Dermis blood vessel endothelial cell (primary cell): ENCODE measurements around the gene CCNF. TPM values are rescaled to one million over a fixed set of nuclear protein-coding genes. Genes with fewer than 3 reads are reported as not detected.
A peak's percentile ranks its signal among the peaks of the same experiment; 100 is the strongest.

Experiments
- DNase-seq: peaks from one replicate; pipeline ENCODE4 v3.0.0; 2010
- total RNA-seq: library from RNA; depleted of rRNA; stranded (reverse); fragments of >200 nt; gene quantifications from 2 replicates; pipeline ENCODE4 v1.2.3, GENCODE V29; 2014

Gene CCNF
- total RNA-seq, 1 donor from 2014 or later: 22.3 TPM

GRCh38 chr16:2487903-2488531 is 58.8 kb downstream of the CCNF start:
- no peak for DNase-seq

GRCh38 chr16:2489581-2489980 is 60.3 kb downstream of the CCNF start:
- no peak for DNase-seq

- no peak for DNase-seq
These were observed 61.2 kb downstream of the CCNF start for GRCh38 chr16:2490190-2491105.

DNA sequence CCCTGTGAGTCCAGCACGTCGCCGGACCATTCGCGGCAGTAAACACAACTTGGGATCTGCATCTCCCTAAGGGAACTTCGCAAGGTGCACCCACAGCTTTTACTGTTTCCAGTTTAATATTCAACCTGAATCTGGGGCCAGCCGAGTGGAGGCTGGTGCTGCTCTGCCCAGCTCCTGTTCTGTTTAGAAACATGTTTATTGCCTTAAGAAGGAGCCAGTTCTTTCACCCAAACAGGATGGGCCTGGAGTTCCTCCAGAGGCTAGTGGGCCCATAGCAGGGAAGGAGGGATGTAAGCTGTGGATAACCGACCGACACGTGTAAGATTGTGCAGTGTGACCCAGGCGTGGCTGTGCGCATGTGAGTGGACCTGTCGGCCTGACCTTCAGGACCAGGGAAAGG is 63.0 kb downstream of the CCNF start:
- no peak for DNase-seq

- DNase-seq: no peak
These were observed 64.4 kb downstream of the CCNF start for GRCh38 chr16:2493605-2494004.

DNA sequence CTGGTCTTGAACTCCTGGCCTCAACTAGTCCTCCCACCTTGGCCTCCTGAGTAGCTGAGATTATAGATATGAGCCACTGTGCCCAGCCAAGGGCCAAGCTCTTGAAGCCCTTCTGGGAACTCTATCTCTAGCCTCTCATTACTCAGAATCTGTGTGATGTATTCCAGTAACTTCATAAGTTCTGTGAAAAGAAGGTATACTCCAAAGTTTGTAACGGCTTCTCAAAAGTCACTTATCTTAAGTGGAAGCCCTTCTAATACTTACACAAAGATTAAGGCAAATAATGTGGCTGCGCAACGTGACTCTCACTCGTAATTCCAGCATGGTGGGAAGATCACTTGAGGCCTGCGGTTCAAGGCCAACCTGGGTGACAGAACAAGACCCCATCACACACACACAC is 65.4 kb downstream of the CCNF start:
- DNase-seq: no peak

DNA sequence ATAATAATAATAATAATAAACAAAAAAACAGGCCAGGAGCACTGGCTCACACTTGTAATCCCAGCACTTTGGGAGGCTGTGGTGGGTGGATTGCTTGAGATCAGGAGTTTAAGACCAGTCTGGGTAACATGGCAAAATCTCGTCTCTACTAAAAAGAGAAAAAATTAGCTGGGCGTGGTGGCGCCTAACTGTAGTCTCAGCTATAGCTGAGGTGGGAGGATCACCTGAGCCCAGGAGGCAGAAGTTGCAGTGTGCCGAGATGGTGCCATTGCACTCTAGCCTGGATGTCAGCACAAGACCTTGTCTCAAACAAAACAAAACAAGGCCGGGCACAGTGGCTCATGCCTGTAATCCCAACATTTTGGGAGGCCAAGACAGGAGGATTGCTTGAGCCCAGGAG is 65.8 kb downstream of the CCNF start:
- no peak for DNase-seq

GRCh38 chr16:2496223-2497115 is 67.2 kb downstream of the CCNF start:
- no peak for DNase-seq

- DNase-seq: no peak
These were observed 67.9 kb downstream of the CCNF start for GRCh38 chr16:2497116-2497630.

DNA sequence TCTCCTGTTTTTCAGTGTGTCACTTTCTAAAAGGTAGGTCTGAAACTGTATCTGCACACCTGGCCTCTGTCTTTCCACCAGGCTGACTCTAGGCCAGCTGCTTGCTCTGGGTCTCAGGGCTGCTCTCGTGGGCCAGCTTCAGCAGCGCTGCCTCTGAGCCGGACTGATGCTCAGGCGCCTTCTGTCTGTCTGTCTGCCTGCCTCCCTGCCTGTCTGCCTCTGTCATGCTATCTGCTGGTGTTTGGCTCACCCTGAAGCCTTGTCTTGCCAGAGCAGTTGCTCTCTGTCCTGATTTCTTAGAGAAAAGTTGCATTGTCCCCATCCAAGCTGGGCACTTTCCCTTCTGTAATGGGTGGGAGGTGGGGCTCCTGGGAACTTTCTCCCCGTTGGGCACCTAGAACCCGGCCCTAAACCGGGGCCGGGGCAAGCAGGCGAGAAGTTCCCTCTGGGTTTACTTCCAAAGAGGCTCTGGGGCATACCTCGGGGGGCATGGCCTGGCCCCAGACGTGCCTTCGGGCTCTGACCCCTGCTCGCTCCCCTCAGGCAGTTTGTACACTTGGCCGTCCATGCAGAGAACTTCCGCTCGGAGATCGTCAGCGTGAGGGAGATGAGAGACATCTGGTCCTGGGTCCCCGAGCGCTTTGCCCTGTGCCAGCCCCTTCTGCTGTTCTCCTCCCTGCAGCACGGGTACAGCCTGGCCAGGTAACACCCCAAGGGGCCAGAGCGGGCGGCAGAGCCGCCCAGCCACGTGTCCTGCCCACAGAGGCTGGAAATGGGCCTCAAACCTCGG is 68.6 kb downstream of the CCNF start:
- DNase-seq: no peak

GRCh38 chr16:2498531-2499253 is 69.4 kb downstream of the CCNF start:
- DNase-seq: no peak

GRCh38 chr16:2499454-2499853 is 70.2 kb downstream of the CCNF start:
- no peak for DNase-seq

- no peak for DNase-seq
These were observed 70.7 kb downstream of the CCNF start for GRCh38 chr16:2499890-2500429.

DNA sequence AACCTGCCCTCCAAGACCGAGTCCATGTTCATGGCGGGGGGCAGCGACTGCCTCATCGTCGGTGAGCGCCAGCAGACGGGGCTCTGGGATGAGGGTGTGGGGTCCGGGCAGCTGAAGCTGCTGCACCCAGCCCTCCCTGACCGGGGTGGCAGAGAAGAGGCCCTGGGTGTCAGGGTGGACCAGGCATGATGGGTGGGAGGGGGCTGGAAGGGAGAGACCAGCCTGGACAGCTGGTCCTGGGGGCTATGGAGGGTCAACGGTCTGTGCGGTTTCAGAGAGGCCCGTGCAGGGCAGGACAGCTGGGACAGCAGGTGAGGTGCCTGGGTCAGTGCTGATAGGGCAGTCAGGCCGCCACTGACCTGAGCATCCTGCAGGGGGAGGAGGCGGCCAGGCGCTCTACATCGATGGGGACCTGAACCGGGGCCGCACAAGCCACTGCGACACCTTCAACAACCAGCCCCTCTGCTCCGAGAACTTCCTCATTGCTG is 71.2 kb downstream of the CCNF start:
- no peak for DNase-seq

DNA sequence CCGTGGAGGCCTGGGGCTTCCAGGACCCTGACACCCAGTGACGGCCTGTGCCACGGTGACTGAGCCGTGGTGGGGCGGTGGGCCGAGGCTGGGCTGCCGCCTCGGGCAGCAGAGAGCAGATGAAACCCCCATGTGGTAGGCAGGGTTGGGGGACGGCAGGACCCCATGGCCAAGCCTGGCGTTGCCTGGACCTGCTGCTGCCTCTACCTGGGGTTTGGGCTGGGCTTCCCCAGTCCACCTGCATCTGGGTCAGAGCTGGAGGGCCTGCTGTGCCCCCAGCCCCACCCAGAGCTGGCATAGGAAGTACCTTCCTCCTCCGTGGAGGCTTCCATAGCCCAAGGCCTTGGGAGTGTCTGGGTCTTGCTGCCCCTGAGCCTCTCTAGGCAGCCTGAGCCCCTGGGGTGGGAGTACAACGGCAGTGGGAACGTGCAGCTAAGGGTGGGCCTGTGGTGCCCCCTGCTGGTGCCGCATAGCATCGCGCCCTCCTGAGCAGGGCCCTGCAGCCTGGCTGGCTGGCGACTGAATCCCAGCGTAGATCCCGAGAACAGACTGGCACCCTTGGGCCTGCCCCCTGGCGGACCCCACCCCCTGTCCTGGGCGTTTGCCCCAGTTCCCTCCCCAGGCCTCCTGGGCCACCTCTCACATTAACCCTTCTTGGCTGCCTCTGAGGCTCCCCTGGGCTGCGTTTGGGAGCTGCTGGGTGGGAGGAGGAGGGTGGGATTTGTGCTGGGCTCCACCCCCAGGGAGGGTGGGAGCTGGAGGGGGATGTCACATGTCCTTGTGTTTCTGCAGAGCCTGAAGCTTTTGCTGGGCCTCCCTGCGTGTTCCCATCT is 71.9 kb downstream of the CCNF start:
- DNase-seq: peak; percentile 90

DNA sequence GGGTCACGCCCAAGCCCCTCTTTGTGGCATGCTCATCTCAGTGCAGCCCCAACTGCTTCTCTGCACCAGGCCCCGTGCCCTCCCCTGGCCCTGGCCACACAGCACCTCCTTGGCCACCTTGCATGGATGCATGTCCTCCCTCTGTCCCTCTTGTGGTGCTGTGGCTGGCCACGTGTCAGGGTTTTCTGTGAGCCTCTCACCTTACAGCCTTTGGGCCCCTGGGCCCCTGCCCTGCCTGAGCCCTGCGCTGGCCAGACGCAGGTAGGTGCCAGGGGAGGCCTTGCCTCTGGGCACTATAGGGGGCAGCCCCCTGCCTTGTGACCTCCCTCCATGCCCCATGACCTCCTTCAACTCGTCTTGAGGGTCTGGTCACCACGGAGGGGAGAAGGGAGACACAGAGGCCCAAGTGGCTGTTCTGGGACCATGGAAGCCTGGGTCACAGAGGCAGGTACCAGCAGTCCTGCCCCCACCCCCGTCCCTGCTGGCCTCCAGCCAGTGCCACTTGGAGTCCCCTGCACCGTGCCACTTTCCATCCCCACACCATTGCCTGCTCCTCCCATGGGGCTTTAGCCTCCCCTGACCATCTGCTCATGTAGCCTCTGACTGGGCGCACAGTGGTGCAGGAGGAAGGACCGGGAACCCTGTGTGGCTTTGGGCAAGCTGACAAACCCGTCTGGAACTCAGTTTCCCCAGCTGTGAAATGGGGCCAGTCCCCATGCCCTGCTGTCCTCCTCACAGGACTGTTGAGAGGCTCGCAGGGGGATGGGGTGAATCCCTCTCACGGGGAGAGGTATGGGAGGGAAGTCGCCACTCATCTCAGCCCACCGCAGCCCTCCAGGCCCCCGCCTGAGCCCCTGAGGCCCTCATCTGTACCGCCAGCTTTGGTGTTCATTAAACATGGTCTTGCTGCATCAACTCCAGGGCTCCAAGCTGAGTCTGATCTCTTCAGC is 73.0 kb downstream of the CCNF start:
- DNase-seq: no peak

GRCh38 chr16:2505695-2506094 is 76.4 kb downstream of the CCNF start:
- DNase-seq: no peak

DNA sequence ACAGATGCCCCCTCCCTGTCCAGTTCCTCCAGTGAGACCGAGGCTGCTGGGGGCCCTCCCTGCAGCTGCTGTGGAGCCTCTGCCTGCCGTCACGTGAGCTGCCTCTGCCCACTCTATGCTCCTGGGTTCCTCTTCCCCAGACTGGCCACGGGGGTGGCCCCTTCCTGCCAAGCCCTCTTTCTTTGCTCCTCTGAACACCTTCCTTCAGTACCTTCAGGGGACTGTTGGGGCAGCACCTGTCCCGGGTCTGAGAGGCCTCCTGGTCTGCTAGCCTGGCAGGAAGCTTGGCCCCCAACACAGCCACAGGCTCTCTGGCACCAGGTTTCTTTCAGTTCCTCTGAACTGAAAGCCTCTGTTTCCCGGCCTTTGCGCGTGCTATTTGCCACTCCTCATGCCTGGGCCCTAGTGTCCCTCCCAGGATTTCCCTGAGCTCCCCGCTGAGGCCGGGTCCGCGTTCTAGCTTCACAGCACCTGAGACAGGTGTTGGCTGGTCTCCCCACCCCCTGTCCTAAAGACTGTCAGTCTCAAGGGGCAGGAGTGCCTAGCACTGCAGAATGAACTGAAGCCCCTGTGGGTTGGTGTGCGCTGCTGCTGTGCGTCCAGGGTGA is 77.9 kb downstream of the CCNF start:
- no peak for DNase-seq
